ENCODE measurements around the gene CFAP221.

Gene CFAP221

GRCh38 chr2:119552902-119553301 is 8.7 kb downstream of the CFAP221 start:
- H3K79me2 ChIP-seq (ENCODE audit: low read length), result no peaks in the 10 kb centered on the region

GRCh38 chr2:119553687-119554344 is 9.6 kb downstream of the CFAP221 start:
- Histone ChIP-seq H3K9ac (ENCODE audit: low read length) (no peak overlapping the region), H3K27ac (ENCODE audit: low read length) (no peak overlapping the region), H2AFZ (ENCODE audit: low read length) (no peak overlapping the region), H3K4me1 (ENCODE audit: low read length) (no peaks in the 10 kb centered on the region), H4K20me1 (ENCODE audit: insufficient read depth, low read length) (no peaks in the 10 kb centered on the region), H3K4me2 (ENCODE audit: low read depth, low read length) (no peak overlapping the region), H3K79me2 (ENCODE audit: low read length) (no peaks in the 10 kb centered on the region), H3K36me3 (replicated peaks; ENCODE audit: insufficient read depth, low read length) (no peaks in the 10 kb centered on the region), H3K27me3 (replicated peaks; ENCODE audit: insufficient read depth, low read length) (no peaks in the 10 kb centered on the region), H3K9me3 (replicated peaks; ENCODE audit: insufficient read depth, low read length) (no peaks in the 10 kb centered on the region), H3K9me2 (replicated peaks; ENCODE audit: insufficient read depth, low read length) (no peaks in the 10 kb centered on the region), H3F3A (ENCODE audit: insufficient read depth, low read length) (no peaks in the 10 kb centered on the region), H3K4me3 (ENCODE audit: low read length) (no peak overlapping the region)
- TF ChIP-seq EZH2 (optimal IDR thresholded peaks at IDR 0.05; ENCODE audit: low read depth, low read length), result no peak
- no peak for TF ChIP-seq CTCF (IDR thresholded peaks at IDR 0.05; ENCODE audit: low read length)
- TF ChIP-seq EZH2phosphoT487 (IDR thresholded peaks at IDR 0.05; ENCODE audit: low read length), result no peak
- DNase-seq, result no peak

More at GRCh38 chr2:119552902-119553301, 8.7 kb downstream of the CFAP221 start:
- no peak for DNase-seq
- H4K20me1 ChIP-seq (ENCODE audit: insufficient read depth, low read length), result no peaks in the 10 kb centered on the region
- no peaks in the 10 kb centered on the region for H3K9me2 ChIP-seq (replicated peaks; ENCODE audit: insufficient read depth, low read length)
- H3K27me3 ChIP-seq (replicated peaks; ENCODE audit: insufficient read depth, low read length), result no peaks in the 10 kb centered on the region
- H3K36me3 ChIP-seq (replicated peaks; ENCODE audit: insufficient read depth, low read length), result no peaks in the 10 kb centered on the region
- H3K9ac ChIP-seq (ENCODE audit: low read length), result no peak overlapping the region
- no peak overlapping the region for H3K4me3 ChIP-seq (ENCODE audit: low read length)
- no peaks in the 10 kb centered on the region for H3F3A ChIP-seq (ENCODE audit: insufficient read depth, low read length)
- no peak overlapping the region for H3K4me2 ChIP-seq (ENCODE audit: low read depth, low read length)
- H3K27ac ChIP-seq (ENCODE audit: low read length), result no peak overlapping the region
- no peaks in the 10 kb centered on the region for H3K9me3 ChIP-seq (replicated peaks; ENCODE audit: insufficient read depth, low read length)
- no peak overlapping the region for H2AFZ ChIP-seq (ENCODE audit: low read length)
- TF ChIP-seq CTCF (IDR thresholded peaks at IDR 0.05; ENCODE audit: low read length) (no peak), EZH2 (optimal IDR thresholded peaks at IDR 0.05; ENCODE audit: low read depth, low read length) (no peak), EZH2phosphoT487 (IDR thresholded peaks at IDR 0.05; ENCODE audit: low read length) (no peak)
- H3K4me1 ChIP-seq (ENCODE audit: low read length), result no peaks in the 10 kb centered on the region

GRCh38 chr2:119565481-119565880 is 21.2 kb downstream of the CFAP221 start:
- no peak for DNase-seq
- Histone ChIP-seq H3K9ac (ENCODE audit: low read length) (no peak overlapping the region), H3K27ac (ENCODE audit: low read length) (no peak overlapping the region), H3K4me1 (ENCODE audit: low read length) (no peaks in the 10 kb centered on the region), H3F3A (ENCODE audit: insufficient read depth, low read length) (no peaks in the 10 kb centered on the region), H3K27me3 (replicated peaks; ENCODE audit: insufficient read depth, low read length) (no peaks in the 10 kb centered on the region), H4K20me1 (ENCODE audit: insufficient read depth, low read length) (no peaks in the 10 kb centered on the region), H3K79me2 (ENCODE audit: low read length) (no peaks in the 10 kb centered on the region), H3K9me2 (replicated peaks; ENCODE audit: insufficient read depth, low read length) (no peaks in the 10 kb centered on the region), H3K4me2 (ENCODE audit: low read depth, low read length) (no peak overlapping the region), H3K4me3 (ENCODE audit: low read length) (no peak overlapping the region), H3K9me3 (replicated peaks; ENCODE audit: insufficient read depth, low read length) (no peaks in the 10 kb centered on the region), H3K36me3 (replicated peaks; ENCODE audit: insufficient read depth, low read length) (no peaks in the 10 kb centered on the region), H2AFZ (ENCODE audit: low read length) (no peak overlapping the region)
- TF ChIP-seq EZH2 (optimal IDR thresholded peaks at IDR 0.05; ENCODE audit: low read depth, low read length), result no peak
- no peak for TF ChIP-seq EZH2phosphoT487 (IDR thresholded peaks at IDR 0.05; ENCODE audit: low read length)
- no peak for TF ChIP-seq CTCF (IDR thresholded peaks at IDR 0.05; ENCODE audit: low read length)
